ENCODE measurements around the gene LBX1.

LBX1 gene

DNA sequence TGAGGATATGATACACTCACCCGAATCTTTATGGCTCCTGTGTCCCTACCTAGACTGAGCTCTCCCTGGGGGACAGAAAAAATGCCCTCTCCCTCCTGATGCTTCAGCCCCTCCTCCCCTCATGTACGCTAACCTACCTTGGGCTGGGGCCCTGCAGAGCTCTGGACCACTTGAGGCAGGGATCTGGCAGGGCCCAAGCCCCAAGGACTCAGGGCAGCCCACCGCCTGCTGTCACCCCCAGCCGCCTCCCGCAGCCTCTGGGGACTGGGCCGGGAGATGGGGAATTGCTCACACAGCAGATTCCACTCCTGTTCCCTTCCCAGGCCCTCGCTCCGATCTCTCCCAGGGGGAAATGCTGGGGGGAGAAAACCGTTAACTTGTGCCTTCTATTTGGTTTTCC is 32.9 kb upstream of the LBX1 start:
- Histone ChIP-seq H3K4me3 (ENCODE audit: severe bottlenecking) (no peak overlapping the region), H3K27me3 (ENCODE audit: insufficient read depth, poor library complexity, severe bottlenecking) (no peaks in the 10 kb centered on the region), H3K27ac (ENCODE audit: poor library complexity, severe bottlenecking) (no peak overlapping the region), H3K4me1 (ENCODE audit: insufficient read depth, poor library complexity, severe bottlenecking) (no peaks in the 10 kb centered on the region), H3K36me3 (ENCODE audit: low read depth) (no peaks in the 10 kb centered on the region), H3K9me3 (ENCODE audit: severe bottlenecking) (no peaks in the 10 kb centered on the region)
- DNase-seq (ENCODE audit: low spot score) (no peak), ATAC-seq (ENCODE audit: low read depth) (no peak)
- TF ChIP-seq, protein P1, sequence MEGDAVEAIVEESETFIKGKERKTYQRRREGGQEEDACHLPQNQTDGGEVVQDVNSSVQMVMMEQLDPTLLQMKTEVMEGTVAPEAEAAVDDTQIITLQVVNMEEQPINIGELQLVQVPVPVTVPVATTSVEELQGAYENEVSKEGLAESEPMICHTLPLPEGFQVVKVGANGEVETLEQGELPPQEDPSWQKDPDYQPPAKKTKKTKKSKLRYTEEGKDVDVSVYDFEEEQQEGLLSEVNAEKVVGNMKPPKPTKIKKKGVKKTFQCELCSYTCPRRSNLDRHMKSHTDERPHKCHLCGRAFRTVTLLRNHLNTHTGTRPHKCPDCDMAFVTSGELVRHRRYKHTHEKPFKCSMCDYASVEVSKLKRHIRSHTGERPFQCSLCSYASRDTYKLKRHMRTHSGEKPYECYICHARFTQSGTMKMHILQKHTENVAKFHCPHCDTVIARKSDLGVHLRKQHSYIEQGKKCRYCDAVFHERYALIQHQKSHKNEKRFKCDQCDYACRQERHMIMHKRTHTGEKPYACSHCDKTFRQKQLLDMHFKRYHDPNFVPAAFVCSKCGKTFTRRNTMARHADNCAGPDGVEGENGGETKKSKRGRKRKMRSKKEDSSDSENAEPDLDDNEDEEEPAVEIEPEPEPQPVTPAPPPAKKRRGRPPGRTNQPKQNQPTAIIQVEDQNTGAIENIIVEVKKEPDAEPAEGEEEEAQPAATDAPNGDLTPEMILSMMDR (IDR thresholded peaks at IDR 0.05; ENCODE audit: poor library complexity, severe bottlenecking): no peak

DNA sequence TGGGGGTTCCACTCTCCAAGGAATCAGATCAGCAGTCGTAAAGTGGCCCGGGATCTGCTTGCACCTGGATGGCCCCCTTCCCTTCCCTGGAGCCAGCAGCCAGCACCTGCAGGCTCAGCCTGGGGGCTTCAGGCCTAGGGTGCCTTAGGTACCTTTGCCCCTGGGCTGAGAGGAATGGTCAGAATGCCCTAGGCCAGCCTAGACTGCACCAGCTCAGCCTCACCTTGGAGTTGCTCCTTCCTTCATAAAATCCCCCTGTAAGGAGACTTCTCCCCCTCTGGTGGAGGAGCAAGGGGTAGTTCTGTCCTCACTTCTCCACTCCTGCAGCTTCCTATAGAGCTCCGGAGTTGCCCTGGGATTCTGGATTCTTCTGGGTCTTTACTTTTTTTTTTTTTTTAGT is 32.4 kb upstream of the LBX1 start:
- ATAC-seq (ENCODE audit: low read depth): no peak
- H3K9me3 ChIP-seq (ENCODE audit: severe bottlenecking): no peaks in the 10 kb centered on the region
- H3K4me3 ChIP-seq (ENCODE audit: severe bottlenecking): no peak overlapping the region
- no peaks in the 10 kb centered on the region for H3K4me1 ChIP-seq (ENCODE audit: insufficient read depth, poor library complexity, severe bottlenecking)
- H3K27me3 ChIP-seq (ENCODE audit: insufficient read depth, poor library complexity, severe bottlenecking): no peaks in the 10 kb centered on the region
- no peak for DNase-seq (ENCODE audit: low spot score)
- no peak overlapping the region for H3K27ac ChIP-seq (ENCODE audit: poor library complexity, severe bottlenecking)
- TF ChIP-seq, protein P1 (IDR thresholded peaks at IDR 0.05; ENCODE audit: poor library complexity, severe bottlenecking): no peak
- no peaks in the 10 kb centered on the region for H3K36me3 ChIP-seq (ENCODE audit: low read depth)

DNA sequence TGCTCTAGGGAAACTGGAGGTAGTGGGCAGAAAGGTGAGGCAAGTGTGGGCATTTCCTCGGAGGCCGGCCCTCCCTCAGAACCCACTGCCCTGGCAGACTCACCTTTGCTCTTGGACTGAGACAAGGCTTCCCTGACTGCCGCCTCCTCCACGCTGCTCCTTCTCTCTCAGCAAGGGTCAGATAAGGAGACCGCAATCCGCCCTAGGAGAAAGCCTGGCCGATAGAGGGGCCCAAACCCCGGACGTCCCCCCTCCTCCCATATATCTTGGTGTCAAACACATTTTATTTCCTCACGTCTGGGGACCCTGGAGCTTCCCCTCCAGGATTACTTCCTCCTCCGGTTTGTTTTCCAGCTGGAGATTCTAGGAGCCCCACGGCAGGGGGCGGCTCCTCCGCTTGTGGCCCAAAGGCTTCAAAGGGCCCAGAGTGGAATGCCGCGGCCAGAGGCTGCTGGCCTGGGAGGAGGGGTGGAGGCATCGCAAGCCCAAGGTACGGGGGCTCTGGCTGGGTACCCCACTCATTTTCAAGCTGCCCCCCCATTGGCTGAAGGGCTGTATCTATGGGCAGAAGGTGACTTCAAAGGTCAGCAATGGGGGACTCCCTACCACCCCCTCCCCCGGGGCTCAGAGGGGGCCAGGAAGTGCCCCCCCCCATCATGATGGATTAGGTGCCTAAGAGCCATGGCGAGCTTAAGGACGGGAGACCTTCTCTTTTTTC is 31.7 kb upstream of the LBX1 start:
- Histone ChIP-seq H3K27ac (ENCODE audit: poor library complexity, severe bottlenecking) (no peak overlapping the region), H3K36me3 (ENCODE audit: low read depth) (no peaks in the 10 kb centered on the region), H3K9me3 (ENCODE audit: severe bottlenecking) (no peaks in the 10 kb centered on the region), H3K4me1 (ENCODE audit: insufficient read depth, poor library complexity, severe bottlenecking) (no peaks in the 10 kb centered on the region), H3K4me3 (ENCODE audit: severe bottlenecking) (no peak overlapping the region), H3K27me3 (ENCODE audit: insufficient read depth, poor library complexity, severe bottlenecking) (no peaks in the 10 kb centered on the region)
- ATAC-seq (ENCODE audit: low read depth): no peak
- TF ChIP-seq, protein P1 (IDR thresholded peaks at IDR 0.05; ENCODE audit: poor library complexity, severe bottlenecking): no peak
- DNase-seq (ENCODE audit: low spot score): no peak

DNA sequence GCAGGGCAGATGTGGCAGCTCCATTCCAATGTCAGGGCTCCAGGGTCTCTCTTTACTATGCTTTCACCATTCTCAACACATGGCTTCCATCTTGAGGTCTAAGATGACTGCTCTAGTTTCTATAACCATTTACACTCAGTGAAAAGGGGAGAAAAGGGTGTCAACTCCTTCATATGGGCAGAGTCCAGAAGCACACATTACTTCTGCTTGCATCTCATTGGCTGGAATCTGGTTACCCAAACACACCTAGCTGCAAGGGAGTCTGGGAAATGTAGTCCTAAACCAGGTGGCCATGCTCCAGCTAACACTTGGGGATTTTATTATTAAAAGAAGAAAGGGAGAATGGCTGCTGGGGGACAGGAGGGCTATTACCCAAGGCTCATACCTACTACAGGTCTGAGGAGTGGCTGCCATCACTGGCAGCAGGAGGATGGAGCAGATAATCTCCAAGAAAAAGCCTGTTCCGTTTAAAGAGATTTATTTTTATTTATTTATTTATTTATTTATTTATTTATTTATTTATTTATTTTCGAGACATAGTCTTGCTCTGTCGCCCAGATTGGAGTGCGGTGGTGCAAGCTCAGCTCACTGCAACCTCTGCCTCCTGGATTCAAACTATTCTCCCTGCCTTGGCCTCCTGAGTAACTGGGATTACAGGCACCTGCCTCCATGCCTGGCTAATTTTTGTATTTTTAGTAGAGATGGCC is 29.1 kb upstream of the LBX1 start:
- no peak overlapping the region for H3K27ac ChIP-seq (ENCODE audit: poor library complexity, severe bottlenecking)
- no peaks in the 10 kb centered on the region for H3K36me3 ChIP-seq (ENCODE audit: low read depth)
- H3K4me3 ChIP-seq (ENCODE audit: severe bottlenecking): no peak overlapping the region
- no peaks in the 10 kb centered on the region for H3K9me3 ChIP-seq (ENCODE audit: severe bottlenecking)
- DNase-seq (ENCODE audit: low spot score) (no peak), ATAC-seq (ENCODE audit: low read depth) (no peak)
- H3K4me1 ChIP-seq (ENCODE audit: insufficient read depth, poor library complexity, severe bottlenecking): no peaks in the 10 kb centered on the region
- TF ChIP-seq, protein P1 (IDR thresholded peaks at IDR 0.05; ENCODE audit: poor library complexity, severe bottlenecking): no peak
- H3K27me3 ChIP-seq (ENCODE audit: insufficient read depth, poor library complexity, severe bottlenecking): no peaks in the 10 kb centered on the region

DNA sequence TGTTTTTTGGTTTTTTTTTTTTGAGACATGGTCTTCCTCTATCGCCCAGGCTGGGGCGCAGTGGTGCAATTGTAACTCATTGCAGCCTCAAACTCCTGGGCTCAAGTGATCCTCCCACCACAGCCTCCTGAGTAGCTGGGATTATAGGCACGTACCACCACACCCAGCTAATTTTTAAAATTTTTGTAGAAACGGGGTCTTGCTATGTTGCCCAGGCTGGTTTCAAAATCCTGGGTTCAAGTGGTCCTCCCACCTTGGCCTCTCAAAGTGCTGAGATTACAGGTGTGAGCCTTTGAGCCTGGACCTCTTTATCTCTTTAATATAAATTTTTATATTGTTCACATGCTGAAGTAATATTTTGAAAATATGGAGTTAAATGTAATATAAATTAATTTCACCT is 28.2 kb upstream of the LBX1 start:
- DNase-seq (ENCODE audit: low spot score) (no peak), ATAC-seq (ENCODE audit: low read depth) (no peak)
- no peaks in the 10 kb centered on the region for H3K36me3 ChIP-seq (ENCODE audit: low read depth)
- TF ChIP-seq, protein P1 (IDR thresholded peaks at IDR 0.05; ENCODE audit: poor library complexity, severe bottlenecking): no peak
- H3K4me1 ChIP-seq (ENCODE audit: insufficient read depth, poor library complexity, severe bottlenecking): no peaks in the 10 kb centered on the region
- H3K4me3 ChIP-seq (ENCODE audit: severe bottlenecking): no peak overlapping the region
- no peaks in the 10 kb centered on the region for H3K27me3 ChIP-seq (ENCODE audit: insufficient read depth, poor library complexity, severe bottlenecking)
- H3K9me3 ChIP-seq (ENCODE audit: severe bottlenecking): no peaks in the 10 kb centered on the region
- no peak overlapping the region for H3K27ac ChIP-seq (ENCODE audit: poor library complexity, severe bottlenecking)
